ENCODE data around the gene CFAP61.
A peak's percentile ranks its signal among the peaks of the same experiment; 100 is the strongest.

Gene CFAP61

DNA sequence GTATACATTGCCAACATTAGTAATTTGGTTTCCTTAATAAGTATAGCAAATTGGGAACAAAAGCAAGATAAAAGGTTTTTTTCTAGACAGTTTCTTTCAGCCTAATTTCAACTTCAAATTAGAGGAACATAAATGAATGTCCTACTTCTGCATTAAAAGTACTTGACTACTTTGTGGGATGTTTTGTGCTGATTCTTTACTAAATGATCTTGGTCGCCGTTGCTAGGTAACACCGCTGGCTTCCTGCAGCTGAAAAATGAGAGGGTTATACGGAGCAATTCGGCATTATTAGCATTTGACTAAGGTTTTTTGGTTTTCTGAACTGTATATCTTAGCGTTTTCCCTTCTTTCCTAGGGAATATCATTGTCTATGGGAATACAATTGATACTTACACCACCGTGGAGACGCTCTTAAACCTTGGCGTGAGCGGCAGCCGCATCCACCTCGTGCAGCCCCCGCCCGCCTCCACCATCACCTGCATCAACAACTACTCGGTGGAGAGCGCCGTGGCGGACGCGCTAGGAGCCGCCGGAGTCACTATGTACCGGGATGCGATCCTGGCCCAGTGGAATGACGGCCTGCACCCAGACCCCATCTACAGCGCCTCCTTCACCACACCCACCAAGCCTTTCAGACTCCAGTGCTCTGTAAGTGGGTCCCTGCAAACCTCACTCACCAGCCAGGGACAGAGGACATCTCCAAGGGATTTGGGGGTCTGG is 224.6 kb downstream of the CFAP61 start:
- Histone ChIP-seq H3K27ac (ENCODE audit: low read depth, low read length) (no peak overlapping the region), H3K79me2 (ENCODE audit: control insufficient read depth, insufficient read depth, low read length, poor library complexity) (no peaks in the 10 kb centered on the region), H2BK120ac (ENCODE audit: insufficient read depth, low read length, poor library complexity) (no peak overlapping the region), H3K36me3 (ENCODE audit: control insufficient read depth in 1 of 2, insufficient read depth in 2 of 2, low read length in 2 of 2) (no peaks in the 10 kb centered on the region), H3K14ac (ENCODE audit: low read length) (no peak overlapping the region), H4K8ac (ENCODE audit: low read depth, low read length) (no peak overlapping the region), H3K79me1 (ENCODE audit: low read length) (no peaks in the 10 kb centered on the region), H4K91ac (ENCODE audit: low read depth, low read length) (no peak overlapping the region), H2BK12ac (ENCODE audit: low read length) (no peak overlapping the region), H3K4me3 (ENCODE audit: low read depth, low read length) (no peak overlapping the region), H3K4ac (ENCODE audit: low read depth, low read length) (no peak overlapping the region), H3K18ac (ENCODE audit: low read length) (no peak overlapping the region), H2AFZ (ENCODE audit: insufficient read depth, low read length, poor library complexity) (no peak overlapping the region), H2AK5ac (ENCODE audit: low read length) (no peak overlapping the region), H3K23ac (ENCODE audit: low read length) (no peak overlapping the region), H3K9ac (ENCODE audit: low read length) (no peak overlapping the region), H3K4me2 (ENCODE audit: low read length) (no peak overlapping the region), H2BK5ac (ENCODE audit: low read depth, low read length, poor library complexity) (no peak overlapping the region), H3K4me1 (ENCODE audit: control insufficient read depth in 1 of 2, insufficient read depth in 2 of 2, low read length in 2 of 2) (no peaks in the 10 kb centered on the region), H3K9me3 (ENCODE audit: insufficient read depth, low read depth, low read length) (peaks cover 5% of the 10 kb centered on the region), H4K12ac (ENCODE audit: low read depth, low read length) (no peak overlapping the region), H3K27me3 (ENCODE audit: insufficient read depth, low read length) (no peaks in the 10 kb centered on the region)
- no CpG with 5 or more reads among the region's 26 CpGs for WGBS (ENCODE audit: extremely low coverage, insufficient coverage, insufficient read length)
- DNase-seq = no peak

DNA sequence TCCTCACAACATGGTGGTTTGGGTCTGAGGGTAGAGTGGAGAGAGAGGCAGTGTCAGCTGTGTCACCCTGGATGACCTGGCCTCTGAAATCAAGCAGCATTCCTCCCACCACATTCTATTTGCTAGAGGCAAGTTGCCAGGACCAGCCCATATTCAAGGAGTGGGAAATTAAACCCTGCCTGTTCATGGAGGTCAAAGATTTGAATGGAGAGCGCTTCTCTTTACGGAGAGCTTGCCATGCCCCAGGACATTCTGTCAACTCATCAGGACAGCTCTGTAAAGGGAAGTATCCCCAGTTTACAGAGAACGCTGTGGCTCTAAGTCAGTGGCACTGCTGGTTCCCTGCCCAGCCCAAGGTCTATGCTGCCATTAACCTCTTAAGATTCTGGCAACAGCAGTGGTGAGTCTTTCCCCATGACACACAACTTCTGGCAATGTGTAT is 225.6 kb downstream of the CFAP61 start:
- no peak for DNase-seq
- no peak overlapping the region for H2BK5ac ChIP-seq (ENCODE audit: low read depth, low read length, poor library complexity)
- no peak overlapping the region for H3K4me2 ChIP-seq (ENCODE audit: low read length)
- no peak overlapping the region for H4K12ac ChIP-seq (ENCODE audit: low read depth, low read length)
- H2BK120ac ChIP-seq (ENCODE audit: insufficient read depth, low read length, poor library complexity) = no peak overlapping the region
- H2AFZ ChIP-seq (ENCODE audit: insufficient read depth, low read length, poor library complexity) = no peak overlapping the region
- H3K4ac ChIP-seq (ENCODE audit: low read depth, low read length) = no peak overlapping the region
- WGBS (ENCODE audit: extremely low coverage, insufficient coverage, insufficient read length) = no CpG with 5 or more reads among the region's 3 CpGs
- no peaks in the 10 kb centered on the region for H3K79me2 ChIP-seq (ENCODE audit: control insufficient read depth, insufficient read depth, low read length, poor library complexity)
- no peak overlapping the region for H3K9ac ChIP-seq (ENCODE audit: low read length)
- H4K8ac ChIP-seq (ENCODE audit: low read depth, low read length) = no peak overlapping the region
- no peaks in the 10 kb centered on the region for H3K4me1 ChIP-seq (ENCODE audit: control insufficient read depth in 1 of 2, insufficient read depth in 2 of 2, low read length in 2 of 2)
- no peak overlapping the region for H2AK5ac ChIP-seq (ENCODE audit: low read length)
- H3K4me3 ChIP-seq (ENCODE audit: low read depth, low read length) = no peak overlapping the region
- H3K79me1 ChIP-seq (ENCODE audit: low read length) = no peaks in the 10 kb centered on the region
- H3K14ac ChIP-seq (ENCODE audit: low read length) = no peak overlapping the region
- H2BK12ac ChIP-seq (ENCODE audit: low read length) = no peak overlapping the region
- H3K18ac ChIP-seq (ENCODE audit: low read length) = no peak overlapping the region
- H3K27me3 ChIP-seq (ENCODE audit: insufficient read depth, low read length) = no peaks in the 10 kb centered on the region
- no peak overlapping the region for H3K27ac ChIP-seq (ENCODE audit: low read depth, low read length)
- H3K36me3 ChIP-seq (ENCODE audit: control insufficient read depth in 1 of 2, insufficient read depth in 2 of 2, low read length in 2 of 2) = no peaks in the 10 kb centered on the region
- peaks cover 5% of the 10 kb centered on the region for H3K9me3 ChIP-seq (ENCODE audit: insufficient read depth, low read depth, low read length)
- H3K23ac ChIP-seq (ENCODE audit: low read length) = no peak overlapping the region
- no peak overlapping the region for H4K91ac ChIP-seq (ENCODE audit: low read depth, low read length)

GRCh38 chr20:20286061-20286460 is 233.7 kb downstream of the CFAP61 start:
- no peaks in the 10 kb centered on the region for H3K79me2 ChIP-seq (ENCODE audit: control insufficient read depth, insufficient read depth, low read length, poor library complexity)
- H4K91ac ChIP-seq (ENCODE audit: low read depth, low read length) = no peak overlapping the region
- peak overlapping the region; percentile 15 for H3K9ac ChIP-seq (ENCODE audit: low read length)
- no peak overlapping the region for H2AK5ac ChIP-seq (ENCODE audit: low read length)
- no peak overlapping the region for H3K4me2 ChIP-seq (ENCODE audit: low read length)
- H3K23ac ChIP-seq (ENCODE audit: low read length) = no peak overlapping the region
- DNase-seq = no peak
- no peak overlapping the region for H2BK5ac ChIP-seq (ENCODE audit: low read depth, low read length, poor library complexity)
- peaks cover 2% of the 10 kb centered on the region for H3K27me3 ChIP-seq (ENCODE audit: insufficient read depth, low read length)
- no peak overlapping the region for H3K4me3 ChIP-seq (ENCODE audit: low read depth, low read length)
- no CpG with 5 or more reads among the region's 2 CpGs for WGBS (ENCODE audit: extremely low coverage, insufficient coverage, insufficient read length)
- no peaks in the 10 kb centered on the region for H3K9me3 ChIP-seq (ENCODE audit: insufficient read depth, low read depth, low read length)
- no peak overlapping the region for H2BK12ac ChIP-seq (ENCODE audit: low read length)
- H3K36me3 ChIP-seq (ENCODE audit: control insufficient read depth in 1 of 2, insufficient read depth in 2 of 2, low read length in 2 of 2) = no peaks in the 10 kb centered on the region
- H3K79me1 ChIP-seq (ENCODE audit: low read length) = no peaks in the 10 kb centered on the region
- H3K4me1 ChIP-seq (ENCODE audit: control insufficient read depth in 1 of 2, insufficient read depth in 2 of 2, low read length in 2 of 2) = no peaks in the 10 kb centered on the region
- H3K18ac ChIP-seq (ENCODE audit: low read length) = no peak overlapping the region
- H2AFZ ChIP-seq (ENCODE audit: insufficient read depth, low read length, poor library complexity) = no peak overlapping the region
- no peak overlapping the region for H3K14ac ChIP-seq (ENCODE audit: low read length)
- H4K8ac ChIP-seq (ENCODE audit: low read depth, low read length) = no peak overlapping the region
- H2BK120ac ChIP-seq (ENCODE audit: insufficient read depth, low read length, poor library complexity) = no peak overlapping the region
- no peak overlapping the region for H3K27ac ChIP-seq (ENCODE audit: low read depth, low read length)
- no peak overlapping the region for H4K12ac ChIP-seq (ENCODE audit: low read depth, low read length)
- no peak overlapping the region for H3K4ac ChIP-seq (ENCODE audit: low read depth, low read length)

DNA sequence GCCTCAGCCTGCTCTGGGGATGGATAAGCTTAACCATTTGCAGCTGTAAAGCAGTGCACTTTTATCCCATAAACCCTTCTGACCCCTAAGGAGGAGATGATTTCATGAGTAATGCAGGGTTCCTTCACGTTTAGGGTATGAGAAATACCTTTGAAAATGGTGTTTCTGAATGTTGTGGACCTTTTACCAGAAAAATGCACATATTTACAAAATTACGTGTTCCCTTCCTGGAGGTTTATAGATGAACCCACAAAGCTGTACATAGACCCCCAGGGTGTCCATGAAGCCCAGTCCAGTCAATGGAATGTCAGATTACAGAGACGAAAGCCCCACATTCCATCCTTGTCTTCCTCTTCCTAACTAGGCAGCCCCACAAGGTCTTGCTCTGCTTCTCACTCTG is 237.0 kb downstream of the CFAP61 start:
- Histone ChIP-seq H3K4me1 (ENCODE audit: control insufficient read depth in 1 of 2, insufficient read depth in 2 of 2, low read length in 2 of 2) (no peaks in the 10 kb centered on the region), H3K14ac (ENCODE audit: low read length) (no peak overlapping the region), H3K18ac (ENCODE audit: low read length) (no peak overlapping the region), H3K27me3 (ENCODE audit: insufficient read depth, low read length) (peaks cover 2% of the 10 kb centered on the region), H3K27ac (ENCODE audit: low read depth, low read length) (no peak overlapping the region), H2BK5ac (ENCODE audit: low read depth, low read length, poor library complexity) (no peak overlapping the region), H3K4me3 (ENCODE audit: low read depth, low read length) (no peak overlapping the region), H2AK5ac (ENCODE audit: low read length) (no peak overlapping the region), H4K12ac (ENCODE audit: low read depth, low read length) (no peak overlapping the region), H4K8ac (ENCODE audit: low read depth, low read length) (no peak overlapping the region), H3K36me3 (ENCODE audit: control insufficient read depth in 1 of 2, insufficient read depth in 2 of 2, low read length in 2 of 2) (no peaks in the 10 kb centered on the region), H4K91ac (ENCODE audit: low read depth, low read length) (no peak overlapping the region), H3K9me3 (ENCODE audit: insufficient read depth, low read depth, low read length) (peaks cover 4% of the 10 kb centered on the region), H3K79me2 (ENCODE audit: control insufficient read depth, insufficient read depth, low read length, poor library complexity) (no peaks in the 10 kb centered on the region), H3K23ac (ENCODE audit: low read length) (no peak overlapping the region), H2BK120ac (ENCODE audit: insufficient read depth, low read length, poor library complexity) (no peak overlapping the region), H3K79me1 (ENCODE audit: low read length) (no peaks in the 10 kb centered on the region), H3K4me2 (ENCODE audit: low read length) (no peak overlapping the region), H2AFZ (ENCODE audit: insufficient read depth, low read length, poor library complexity) (no peak overlapping the region), H3K9ac (ENCODE audit: low read length) (no peak overlapping the region), H2BK12ac (ENCODE audit: low read length) (no peak overlapping the region), H3K4ac (ENCODE audit: low read depth, low read length) (no peak overlapping the region)
- DNase-seq = no peak
- WGBS (ENCODE audit: extremely low coverage, insufficient coverage, insufficient read length) = no CpG with 5 or more reads among the region's 3 CpGs

Measured in trophoblast cell (in vitro differentiated cells and primary cell).